Measurements from ENCODE around the gene MGLL.

DNA sequence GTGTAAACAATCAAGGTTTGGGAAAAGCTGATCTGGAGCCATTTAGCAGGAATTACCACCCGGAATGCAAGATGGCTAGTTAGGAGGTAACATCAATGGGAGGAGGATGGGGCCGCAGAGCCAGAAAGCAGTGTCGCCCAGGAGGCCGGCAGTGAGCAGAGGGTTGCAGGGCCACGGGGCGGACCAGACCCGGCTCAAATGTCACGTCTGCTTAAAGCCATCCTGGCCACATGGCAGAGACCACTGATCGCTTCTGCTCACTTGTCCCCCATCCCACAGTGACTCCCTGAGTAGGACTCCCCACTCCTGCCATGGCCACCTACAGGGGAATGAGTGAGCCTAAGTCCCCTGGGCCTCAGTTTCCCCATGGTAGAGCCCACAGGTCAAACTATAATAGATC lies 18.2 kb downstream of the MGLL start:
- TF ChIP-seq POLR2A (IDR thresholded peaks at IDR 0.05), result no peak
- TF ChIP-seq, protein P1, sequence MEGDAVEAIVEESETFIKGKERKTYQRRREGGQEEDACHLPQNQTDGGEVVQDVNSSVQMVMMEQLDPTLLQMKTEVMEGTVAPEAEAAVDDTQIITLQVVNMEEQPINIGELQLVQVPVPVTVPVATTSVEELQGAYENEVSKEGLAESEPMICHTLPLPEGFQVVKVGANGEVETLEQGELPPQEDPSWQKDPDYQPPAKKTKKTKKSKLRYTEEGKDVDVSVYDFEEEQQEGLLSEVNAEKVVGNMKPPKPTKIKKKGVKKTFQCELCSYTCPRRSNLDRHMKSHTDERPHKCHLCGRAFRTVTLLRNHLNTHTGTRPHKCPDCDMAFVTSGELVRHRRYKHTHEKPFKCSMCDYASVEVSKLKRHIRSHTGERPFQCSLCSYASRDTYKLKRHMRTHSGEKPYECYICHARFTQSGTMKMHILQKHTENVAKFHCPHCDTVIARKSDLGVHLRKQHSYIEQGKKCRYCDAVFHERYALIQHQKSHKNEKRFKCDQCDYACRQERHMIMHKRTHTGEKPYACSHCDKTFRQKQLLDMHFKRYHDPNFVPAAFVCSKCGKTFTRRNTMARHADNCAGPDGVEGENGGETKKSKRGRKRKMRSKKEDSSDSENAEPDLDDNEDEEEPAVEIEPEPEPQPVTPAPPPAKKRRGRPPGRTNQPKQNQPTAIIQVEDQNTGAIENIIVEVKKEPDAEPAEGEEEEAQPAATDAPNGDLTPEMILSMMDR (IDR thresholded peaks at IDR 0.05), result no peak

All from esophagus squamous epithelium (tissue), 4 donors.